HepG2 (cell line): ENCODE measurements around the gene STRADB. TPM values are rescaled to one million over a fixed set of nuclear protein-coding genes. Genes with fewer than 3 reads are reported as not detected.
A peak's percentile ranks its signal among the peaks of the same experiment; 100 is the strongest.

Experiments
- CTCF ChIP-seq: sonication (generic); formaldehyde crosslinking; IDR thresholded peaks from 2 replicates; pipeline ENCODE4 v1.5.0; 2020; ENCODE audit warnings: mild to moderate bottlenecking, missing genetic modification reagents, moderate library complexity
- DMTF1 ChIP-seq: sonication (generic); formaldehyde crosslinking; IDR thresholded peaks from 2 replicates; pipeline ENCODE4 v1.4.0; 2020; ENCODE audit warnings: mild to moderate bottlenecking, missing genetic modification reagents
- HIC2 ChIP-seq: sonication (generic); formaldehyde crosslinking; IDR thresholded peaks from 2 replicates; pipeline ENCODE4 v1.9.0; 2022; ENCODE audit warnings: low read depth, missing genetic modification reagents
- KMT2A ChIP-seq: sonication (generic); formaldehyde crosslinking; IDR thresholded peaks from 2 replicates; pipeline ENCODE4 v1.4.0; 2020; ENCODE audit warnings: missing genetic modification reagents
- MAFK ChIP-seq, 2 experiments: IDR thresholded peaks in 1 of 2; conservative IDR thresholded peaks in 1 of 2; 2 replicates each; pipeline ENCODE4 v1.6.1; 2011; ENCODE audit warnings: improper control_type of control experiment in 2 of 2, low read length in 2 of 2
- PRDM10 ChIP-seq: sonication (generic); formaldehyde crosslinking; IDR thresholded peaks from 2 replicates; pipeline ENCODE4 v1.4.0; 2020; ENCODE audit warnings: low read depth, missing genetic modification reagents
- RFX1 ChIP-seq: fragments of 450-650 bp; IDR thresholded peaks from 2 replicates; pipeline ENCODE4 v1.6.1; 2017
- TFE3 ChIP-seq: IDR thresholded peaks from 2 replicates; pipeline ENCODE4 v1.6.1; 2016
- TIGD3 ChIP-seq: sonication (generic); formaldehyde crosslinking; IDR thresholded peaks from 2 replicates; pipeline ENCODE4 v1.5.1; 2020; ENCODE audit warnings: mild to moderate bottlenecking, missing genetic modification reagents, borderline replicate concordance
- YY1 ChIP-seq: IDR thresholded peaks from 2 replicates; pipeline ENCODE4 v1.6.1; 2011; ENCODE audit warnings: low read length, low read depth, moderate library complexity, mild to moderate bottlenecking; ENCODE audit not compliant: insufficient read depth, insufficient replicate concordance
- ZNF710 ChIP-seq: sonication (generic); formaldehyde crosslinking; IDR thresholded peaks from 2 replicates; pipeline ENCODE4 v1.5.0; 2020; ENCODE audit warnings: mild to moderate bottlenecking, missing genetic modification reagents, borderline replicate concordance
- polyA plus RNA-seq, 8 experiments: library from polyadenylated mRNA; depleted of rRNA in 3 of 8; stranded (reverse) in 7 of 8; unstranded in 1 of 8; fragments of >200 nt; fragmentation: Illumina TruSeq in 4 of 8; extraction: Trizol in 4 of 8; gene quantifications; 2 replicates each; pipeline versions ENCODE4 v1.2.1 to v1.2.3, GENCODE V29; 2011 to 2016; ENCODE audit warnings: low read depth in 4 of 8, missing spikeins in 1 of 8, mixed read lengths in 1 of 8; ENCODE audit not compliant: insufficient read depth in 1 of 8
- total RNA-seq, 5 experiments: library from RNA; depleted of rRNA; stranded (reverse); fragments of >200 nt; fragmentation: Illumina TruSeq; extraction: Trizol; gene quantifications; 2 replicates each; pipeline ENCODE4 v1.2.3, GENCODE V29; 2016; ENCODE audit warnings: low read depth in 1 of 5

STRADB gene
- total and polyA plus RNA-seq, 2 of the 13 experiments (the other 11 are each of a cell fraction or from before 2014, with no cell fraction given): 34.1 to 66.6 TPM

- TF ChIP-seq PRDM10 (CRISPR knock-in tag): peak; percentile 73
- TF ChIP-seq KMT2A (CRISPR knock-in tag): peak; percentile 96; the same call in 1 of the 2 replicates
- TF ChIP-seq DMTF1 (CRISPR knock-in tag): no peak
- peak; percentile 62; the same call in 1 of the 2 replicates for TF ChIP-seq HIC2 (CRISPR knock-in tag)
- TF ChIP-seq TFE3 (CRISPR knock-in tag): peak; percentile 73
- TF ChIP-seq YY1: peak; percentile 97
- peak; percentile 91 for TF ChIP-seq ZNF710 (CRISPR knock-in tag)
- no peak for TF ChIP-seq MAFK (conservative IDR thresholded peaks at IDR 0.05 in 1 of 2, IDR thresholded peaks at IDR 0.05 in 1 of 2; ENCODE audit: low read length in 2 of 2)
- peak; percentile 41 for TF ChIP-seq CTCF
- TF ChIP-seq RFX1: no peak
- no peak for TF ChIP-seq TIGD3 (CRISPR knock-in tag)
Measured at GRCh38 chr2:201451292-201452057, at the start of gene STRADB, which contains the start of gene TRAK2 (continued).
